GM23248 (cell line): ENCODE measurements around the gene UBL4A.

Experiments
- EZH2 ChIP-seq: fragments of 200-600 bp; sonication (generic); IDR thresholded peaks from 2 replicates; pipeline ENCODE4 v1.6.1; 2018; ENCODE audit warnings: antibody characterized with exemption, mild to moderate bottlenecking; ENCODE audit not compliant: insufficient read depth, poor library complexity, severe bottlenecking
- EZH2phosphoT487 ChIP-seq: fragments of 200-600 bp; sonication (generic); IDR thresholded peaks from 2 replicates; pipeline ENCODE4 v1.6.1; 2018; ENCODE audit warnings: antibody characterized with exemption, moderate library complexity, mild to moderate bottlenecking, low read depth; ENCODE audit not compliant: insufficient read depth

- TF ChIP-seq EZH2phosphoT487 (no peak), EZH2 (no peak)
These were observed 4.4 kb downstream of the UBL4A start for GRCh38 chrX:154481911-154482601.
